Natural killer cell (primary cell): Measurements from ENCODE around the gene PGBD4. TPM values are rescaled to one million over a fixed set of nuclear protein-coding genes. Genes with fewer than 3 reads are reported as not detected.

Experiments
- ATAC-seq, 3 donors: fragments of 150-1000 bp in 2 of 3; fragments of 200-7000 bp in 1 of 3; cut with Tn5 transposase; 1 replicate in 1 of 3; 2 replicates in 2 of 3; pipeline ENCODE4 v1.10.0; 2021; ENCODE audit warnings: mild to moderate bottlenecking in 2 of 3, moderate library complexity in 2 of 3
- DNase-seq, 2 donors: peaks; one replicate each; pipeline versions ENCODE4 v3.0.0 to v3.0.0-alpha.2; 2013 to 2021; ENCODE audit warnings: mixed read lengths in 1 of 2
- H3K27ac ChIP-seq: one replicate; pipeline ENCODE4 v1.5.1; 2013; ENCODE audit warnings: mild to moderate bottlenecking, low read length
- H3K27me3 ChIP-seq: one replicate; pipeline ENCODE4 v1.6.1; 2013; ENCODE audit warnings: low read length; ENCODE audit not compliant: control insufficient read depth, insufficient read depth
- H3K36me3 ChIP-seq: one replicate; pipeline ENCODE4 v1.6.1; 2013; ENCODE audit warnings: low read length; ENCODE audit not compliant: control insufficient read depth, insufficient read depth
- H3K4me1 ChIP-seq: one replicate; pipeline ENCODE4 v1.6.1; 2013; ENCODE audit warnings: low read length; ENCODE audit not compliant: control insufficient read depth, insufficient read depth
- H3K4me3 ChIP-seq: one replicate; pipeline ENCODE4 v1.5.1; 2013; ENCODE audit warnings: low read length
- H3K9me3 ChIP-seq: one replicate; pipeline ENCODE4 v1.6.1; 2013; ENCODE audit warnings: low read length; ENCODE audit not compliant: control insufficient read depth, insufficient read depth
- H3K27ac Mint-ChIP-seq, 2 donors: one replicate each; pipeline ENCODE4 v1.8.0; 2022; ENCODE audit warnings: mild to moderate bottlenecking in 2 of 2, mixed read lengths in 2 of 2, moderate library complexity in 1 of 2
- H3K27me3 Mint-ChIP-seq, 2 donors: one replicate each; pipeline ENCODE4 v1.8.0; 2022; ENCODE audit warnings: low read depth in 2 of 2, mixed read lengths in 2 of 2
- H3K36me3 Mint-ChIP-seq: one replicate; pipeline ENCODE4 v1.8.0; 2022; ENCODE audit warnings: mixed read lengths
- H3K4me1 Mint-ChIP-seq, 2 donors: one replicate each; pipeline ENCODE4 v1.8.0; 2022; ENCODE audit warnings: mixed read lengths in 2 of 2
- H3K4me3 Mint-ChIP-seq: one replicate; pipeline ENCODE4 v1.8.0; 2022; ENCODE audit warnings: mild to moderate bottlenecking, moderate library complexity, mixed read lengths
- H3K9me3 Mint-ChIP-seq, 2 donors: one replicate each; pipeline ENCODE4 v1.8.0; 2022; ENCODE audit warnings: mixed read lengths in 2 of 2
- CTCF ChIP-seq: fragments of 200-600 bp; IDR thresholded peaks from one replicate; pipeline ENCODE4 v1.8.0; 2022; ENCODE audit warnings: antibody characterized with exemption
- WGBS: methylation state at CpG from one replicate; pipeline ENCODE4 v1.1.7; 2013; ENCODE audit warnings: missing lambda C conversion rate; ENCODE audit not compliant: insufficient coverage; 5-methylcytosine and 5-hydroxymethylcytosine counted together
- intact Hi-C: fragments of 100-400 bp; cut with micrococcal nuclease; formaldehyde crosslinking; loops from one replicate; pipeline ENCODE4 v1.14.2; 2022
- total RNA-seq, 4 donors: library from RNA; stranded (reverse); fragments of 120-200 nt in 1 of 4; gene quantifications; one replicate each; pipeline versions ENCODE4 v1.2.3 to v1.2.4, GENCODE V29; 2013 to 2022

The PGBD4 gene
- total RNA-seq, 3 donors from 2014 or later (not counting 1 experiment from before 2014, with no cell fraction given): 3.2 to 4.2 (median 4.0) TPM

GRCh38 chr15:34078900-34079299 is 23.0 kb upstream of the PGBD4 start:
- ATAC-seq (no peak), DNase-seq (no peak)
- H3K9me3 ChIP-seq: no peaks in the 10 kb centered on the region
- H3K4me1 ChIP-seq: no peaks in the 10 kb centered on the region
- H3K4me1 Mint-ChIP-seq: no peaks in the 10 kb centered on the region
- no peak overlapping the region for H3K27ac Mint-ChIP-seq
- intact Hi-C loops: no loop called here
- H3K36me3 Mint-ChIP-seq: peaks cover 10% of the 10 kb centered on the region
- H3K27ac ChIP-seq: no peak overlapping the region
- H3K27me3 ChIP-seq: no peaks in the 10 kb centered on the region
- H3K36me3 ChIP-seq: peaks cover 10% of the 10 kb centered on the region
- H3K9me3 Mint-ChIP-seq: no peaks in the 10 kb centered on the region
- H3K4me3 Mint-ChIP-seq: no peak overlapping the region
- no peaks in the 10 kb centered on the region for H3K27me3 Mint-ChIP-seq
- TF ChIP-seq CTCF: no peak
- H3K4me3 ChIP-seq: no peak overlapping the region
- 97% methylated on average over 2 of the region's 3 CpGs for WGBS

- TF ChIP-seq CTCF: no peak
- ATAC-seq (no peak), DNase-seq (no peak)
- Mint-ChIP-seq H3K36me3 (peaks cover 10% of the 10 kb centered on the region), H3K4me3 (no peak overlapping the region), H3K27me3 (no peaks in the 10 kb centered on the region), H3K9me3 (no peaks in the 10 kb centered on the region), H3K27ac (no peak overlapping the region), H3K4me1 (no peaks in the 10 kb centered on the region)
- Histone ChIP-seq H3K4me1 (no peaks in the 10 kb centered on the region), H3K27ac (no peak overlapping the region), H3K27me3 (no peaks in the 10 kb centered on the region), H3K4me3 (no peak overlapping the region), H3K9me3 (no peaks in the 10 kb centered on the region), H3K36me3 (peaks cover 17% of the 10 kb centered on the region)
- WGBS: 96% methylated on average over 4 of the region's 4 CpGs
- intact Hi-C loops: no loop called here
Observed at GRCh38 chr15:34079904-34080303, 22.0 kb upstream of the PGBD4 start.

GRCh38 chr15:34084086-34084485 is 17.8 kb upstream of the PGBD4 start:
- no peak for TF ChIP-seq CTCF
- H3K4me3 ChIP-seq: no peak overlapping the region
- peaks cover 39% of the 10 kb centered on the region for H3K36me3 ChIP-seq
- no peaks in the 10 kb centered on the region for H3K27me3 Mint-ChIP-seq
- H3K27me3 ChIP-seq: no peaks in the 10 kb centered on the region
- no peaks in the 10 kb centered on the region for H3K9me3 Mint-ChIP-seq
- no peak overlapping the region for H3K27ac ChIP-seq
- H3K27ac Mint-ChIP-seq: no peak overlapping the region
- no peaks in the 10 kb centered on the region for H3K4me1 Mint-ChIP-seq
- no peak for ATAC-seq
- WGBS: 95% methylated on average over 7 of the region's 7 CpGs
- no peak for DNase-seq
- H3K36me3 Mint-ChIP-seq: peaks cover 13% of the 10 kb centered on the region
- no peaks in the 10 kb centered on the region for H3K9me3 ChIP-seq
- no peaks in the 10 kb centered on the region for H3K4me1 ChIP-seq
- no peak overlapping the region for H3K4me3 Mint-ChIP-seq
- intact Hi-C loops: no loop called here

- DNase-seq (no peak), ATAC-seq (no peak)
- no peaks in the 10 kb centered on the region for H3K9me3 ChIP-seq
- no peak overlapping the region for H3K4me3 ChIP-seq
- intact Hi-C loops: no loop called here
- peaks cover 46% of the 10 kb centered on the region for H3K36me3 ChIP-seq
- 82% methylated on average over 2 of the region's 2 CpGs for WGBS
- H3K4me3 Mint-ChIP-seq: no peak overlapping the region
- no peak overlapping the region for H3K27ac ChIP-seq
- H3K27me3 Mint-ChIP-seq: no peaks in the 10 kb centered on the region
- H3K4me1 Mint-ChIP-seq: peaks cover 0 to 5% of the 10 kb centered on the region in 2 donors
- H3K4me1 ChIP-seq: no peaks in the 10 kb centered on the region
- H3K9me3 Mint-ChIP-seq: no peaks in the 10 kb centered on the region
- TF ChIP-seq CTCF: no peak
- H3K27ac Mint-ChIP-seq: no peak overlapping the region
- peaks cover 13% of the 10 kb centered on the region for H3K36me3 Mint-ChIP-seq
- no peaks in the 10 kb centered on the region for H3K27me3 ChIP-seq
Observed at GRCh38 chr15:34085746-34086145, 16.1 kb upstream of the PGBD4 start.
